GM19438 (cell line): Measurements from ENCODE around the gene HAUS6.
"Not testable (repeated sequence)": the region's sequence is repeated elsewhere in the genome, so short reads cannot be mapped to it uniquely, and the experiment has no call there.

Experiments
- ATAC-seq: cut with Tn5 transposase; IDR thresholded peaks from one replicate; pipeline ENCODE4 v1.9.1; 2021; ENCODE audit warnings: low read depth; ENCODE audit not compliant: unreplicated experiment

Gene HAUS6, protein sequence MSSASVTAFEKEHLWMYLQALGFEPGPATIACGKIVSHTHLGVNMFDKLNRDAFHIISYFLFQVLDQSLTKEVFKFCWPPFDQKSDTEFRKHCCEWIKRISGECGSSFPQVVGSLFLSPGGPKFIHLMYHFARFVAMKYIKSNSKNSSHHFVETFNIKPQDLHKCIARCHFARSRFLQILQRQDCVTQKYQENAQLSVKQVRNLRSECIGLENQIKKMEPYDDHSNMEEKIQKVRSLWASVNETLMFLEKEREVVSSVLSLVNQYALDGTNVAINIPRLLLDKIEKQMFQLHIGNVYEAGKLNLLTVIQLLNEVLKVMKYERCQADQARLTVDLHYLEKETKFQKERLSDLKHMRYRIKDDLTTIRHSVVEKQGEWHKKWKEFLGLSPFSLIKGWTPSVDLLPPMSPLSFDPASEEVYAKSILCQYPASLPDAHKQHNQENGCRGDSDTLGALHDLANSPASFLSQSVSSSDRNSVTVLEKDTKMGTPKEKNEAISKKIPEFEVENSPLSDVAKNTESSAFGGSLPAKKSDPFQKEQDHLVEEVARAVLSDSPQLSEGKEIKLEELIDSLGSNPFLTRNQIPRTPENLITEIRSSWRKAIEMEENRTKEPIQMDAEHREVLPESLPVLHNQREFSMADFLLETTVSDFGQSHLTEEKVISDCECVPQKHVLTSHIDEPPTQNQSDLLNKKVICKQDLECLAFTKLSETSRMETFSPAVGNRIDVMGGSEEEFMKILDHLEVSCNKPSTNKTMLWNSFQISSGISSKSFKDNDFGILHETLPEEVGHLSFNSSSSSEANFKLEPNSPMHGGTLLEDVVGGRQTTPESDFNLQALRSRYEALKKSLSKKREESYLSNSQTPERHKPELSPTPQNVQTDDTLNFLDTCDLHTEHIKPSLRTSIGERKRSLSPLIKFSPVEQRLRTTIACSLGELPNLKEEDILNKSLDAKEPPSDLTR

GRCh38 chr9:19102631-19103345 is at the start of gene HAUS6:
Gene HAUS6, minus strand, starts transcription at chr9:19102904. Its CDS starts 253 bp downstream, at chr9:19102651.
- peak; percentile 97 for ATAC-seq

DNA sequence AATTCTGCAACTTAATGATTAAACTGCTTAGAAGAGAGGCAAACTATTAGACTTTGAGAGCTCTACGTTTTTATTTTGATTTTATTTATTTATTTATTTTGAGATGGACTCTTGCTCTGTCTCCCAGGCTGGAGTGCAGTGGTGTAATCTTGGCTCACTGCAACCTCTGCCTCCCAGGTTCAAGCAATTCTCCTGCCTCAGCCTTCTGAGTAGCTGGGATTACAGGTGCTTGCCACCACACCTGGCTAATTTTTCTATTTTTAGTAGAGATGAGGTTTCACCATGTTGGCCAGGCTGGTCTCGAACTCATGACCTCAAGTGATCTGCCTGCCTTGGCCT is 49.4 kb upstream of the HAUS6 start:
- ATAC-seq: not testable (repeated sequence)

DNA sequence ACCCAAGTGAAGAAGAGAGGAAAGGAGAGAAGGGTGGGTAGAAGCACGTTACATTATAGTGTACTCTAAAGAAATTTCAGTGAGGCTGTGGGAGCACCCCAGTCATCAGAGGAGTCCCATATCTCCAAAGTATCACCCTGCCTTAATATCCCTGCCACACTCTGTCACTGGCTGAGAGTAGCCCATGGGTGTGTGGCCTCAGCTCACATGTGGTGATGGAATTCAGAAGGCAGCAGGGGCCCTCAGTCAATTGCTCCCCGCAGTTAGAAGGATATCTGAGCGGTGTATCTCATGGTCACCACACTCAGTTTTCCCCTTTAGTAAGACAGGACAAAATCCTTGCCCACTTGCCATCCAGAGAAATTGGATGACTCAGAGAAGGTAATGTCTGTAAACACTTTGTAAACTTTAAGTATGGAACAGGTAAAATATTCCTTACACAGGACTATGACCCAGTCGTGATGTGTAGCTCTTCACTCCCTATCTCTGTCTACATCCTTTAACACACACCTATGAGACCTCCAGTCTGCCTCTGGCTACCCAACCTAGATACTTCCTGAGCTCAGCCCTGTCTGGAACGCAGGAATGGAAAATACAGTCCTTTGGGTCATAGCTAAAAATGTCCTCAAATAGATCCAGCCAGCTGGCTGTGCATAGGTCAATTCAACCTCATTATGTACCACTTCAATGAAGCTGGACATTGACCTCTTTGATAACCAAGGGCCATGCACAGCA is 48.9 kb upstream of the HAUS6 start:
- no peak for ATAC-seq

GRCh38 chr9:19149230-19149629 is 46.5 kb upstream of the HAUS6 start:
- no peak for ATAC-seq

DNA sequence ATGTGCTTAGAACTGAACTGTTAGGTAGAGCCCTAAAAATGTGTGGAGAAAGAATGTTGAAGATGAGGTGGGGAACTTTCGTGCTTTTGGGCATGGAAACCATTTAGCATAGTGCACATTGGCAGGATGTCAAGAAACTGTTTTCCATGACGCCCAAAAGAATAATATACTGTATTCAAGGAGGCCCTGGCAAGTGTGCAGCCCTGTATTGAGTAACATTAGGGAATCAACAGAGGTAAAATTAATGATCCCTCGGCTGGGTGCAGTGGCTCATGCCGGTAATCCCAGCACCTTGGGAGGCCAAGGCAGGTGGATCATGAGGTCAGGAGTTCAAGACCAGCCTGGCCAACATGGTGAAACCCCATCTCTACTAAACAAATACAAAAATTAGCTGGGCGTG is 45.5 kb upstream of the HAUS6 start:
- ATAC-seq: no peak

- ATAC-seq: no peak
These were observed 43.8 kb upstream of the HAUS6 start for GRCh38 chr9:19146441-19147024.

GRCh38 chr9:19145881-19146280 is 43.2 kb upstream of the HAUS6 start:
- ATAC-seq: no peak

DNA sequence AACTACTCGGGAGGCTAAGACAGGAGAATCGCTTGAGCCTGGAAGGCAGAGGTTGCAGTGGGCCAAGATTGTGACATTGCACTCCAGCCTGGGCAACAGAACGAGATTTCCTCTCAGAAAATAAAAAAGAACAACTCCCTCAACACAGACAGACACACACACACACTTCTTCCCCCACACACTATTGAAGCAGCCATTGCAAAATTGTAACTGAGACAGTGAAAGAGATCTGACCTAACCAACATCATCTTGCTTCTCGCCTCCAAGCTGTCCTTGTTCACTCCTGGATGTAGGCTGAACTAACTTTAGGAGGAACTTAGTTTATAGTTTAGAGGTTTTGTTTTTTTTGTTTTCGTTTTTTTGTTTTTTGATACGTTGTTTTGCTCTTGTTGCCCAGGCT is 37.6 kb upstream of the HAUS6 start:
- ATAC-seq: no peak

- ATAC-seq: no peak
These were observed 35.4 kb upstream of the HAUS6 start for GRCh38 chr9:19138084-19138483.

- no peak for ATAC-seq
These were observed 34.6 kb upstream of the HAUS6 start for GRCh38 chr9:19137282-19137681.

- ATAC-seq: no peak
These were observed 33.4 kb upstream of the HAUS6 start for GRCh38 chr9:19136129-19136528.

DNA sequence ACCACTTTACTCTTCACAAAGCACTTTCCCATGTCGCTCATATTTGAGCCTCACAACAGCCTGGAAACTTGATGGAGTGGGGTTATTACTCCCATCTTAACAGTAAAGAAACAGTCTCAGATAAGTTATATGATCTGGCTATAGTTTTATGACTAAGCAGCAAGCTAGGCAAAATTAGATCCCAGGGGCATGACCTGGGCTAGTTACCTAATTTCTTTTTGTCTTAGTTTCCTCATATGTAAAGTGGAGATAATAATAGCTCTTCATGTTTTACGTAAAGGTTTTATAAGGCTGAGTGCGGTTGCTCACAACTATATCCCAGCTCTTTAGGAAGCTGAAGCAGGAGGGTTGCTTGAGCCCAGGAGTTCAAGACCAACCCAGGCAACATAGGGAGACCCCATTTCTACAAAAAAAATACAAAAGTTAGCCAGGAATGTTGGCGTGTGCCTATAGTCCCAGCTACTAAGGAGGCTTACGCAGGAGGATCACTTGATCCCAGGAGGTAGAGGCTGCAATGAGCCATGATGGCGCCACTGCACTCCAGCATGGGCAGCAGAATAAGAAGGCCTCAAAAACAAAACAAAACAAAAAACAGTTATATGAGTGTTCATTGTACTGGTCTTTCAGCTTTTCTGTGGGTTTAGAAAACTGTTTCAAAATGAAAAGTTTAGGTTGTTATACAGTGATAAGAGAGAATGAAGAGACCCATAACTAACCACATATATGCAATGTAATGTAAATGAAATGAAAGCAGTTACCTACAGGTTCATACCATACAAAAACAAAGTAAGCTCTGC is 31.0 kb upstream of the HAUS6 start:
- no peak for ATAC-seq

DNA sequence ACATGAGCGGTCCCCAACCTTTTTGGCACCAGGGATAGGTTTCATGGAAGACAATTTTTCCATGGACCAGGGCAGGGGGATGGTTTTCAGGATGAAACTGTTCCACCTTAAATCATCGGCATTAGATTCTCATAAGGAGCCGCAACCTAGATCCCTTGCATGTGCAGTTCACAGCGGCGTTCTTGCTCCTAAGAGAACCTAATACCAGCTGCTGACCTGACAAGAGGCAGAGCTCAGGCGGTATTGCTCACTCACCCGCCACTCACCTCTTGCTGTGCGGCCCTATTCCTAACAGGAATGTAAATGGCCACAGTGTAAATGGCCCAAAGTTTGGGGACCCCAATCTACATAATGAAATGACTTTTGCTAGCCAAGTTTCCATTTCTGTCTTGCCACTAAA is 27.7 kb upstream of the HAUS6 start:
- ATAC-seq: no peak

DNA sequence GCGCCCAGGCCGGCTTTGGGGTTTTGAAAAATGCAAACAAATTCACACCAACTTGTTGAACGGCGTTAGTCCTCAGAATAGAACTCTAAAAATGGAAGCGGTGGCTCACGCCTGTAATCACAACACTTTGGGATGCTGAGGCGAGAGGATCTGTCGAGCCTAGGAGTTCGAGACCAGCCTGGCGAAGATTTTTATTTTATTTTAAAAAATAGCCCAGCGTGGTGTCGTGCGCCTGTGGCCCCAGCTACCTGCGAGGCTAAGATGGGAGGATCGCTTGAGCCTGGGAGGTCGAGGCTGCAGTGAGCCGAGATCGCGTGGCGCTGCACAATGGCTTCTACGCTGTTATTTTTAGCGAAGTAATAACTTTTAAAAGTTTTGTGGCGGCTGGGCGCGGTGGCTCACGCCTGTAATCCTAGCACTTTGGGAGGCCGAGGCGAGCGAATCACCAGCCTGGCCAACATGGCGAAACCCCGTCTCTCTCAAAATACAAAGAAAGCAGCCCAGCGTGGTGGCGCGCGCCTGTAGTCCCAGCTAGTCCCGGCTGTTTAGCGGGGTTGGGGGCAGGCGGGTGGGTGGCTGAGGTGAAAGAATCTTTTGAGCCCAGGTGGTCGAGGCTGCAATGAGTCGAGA is 25.3 kb upstream of the HAUS6 start:
- peak; percentile 18 for ATAC-seq

DNA sequence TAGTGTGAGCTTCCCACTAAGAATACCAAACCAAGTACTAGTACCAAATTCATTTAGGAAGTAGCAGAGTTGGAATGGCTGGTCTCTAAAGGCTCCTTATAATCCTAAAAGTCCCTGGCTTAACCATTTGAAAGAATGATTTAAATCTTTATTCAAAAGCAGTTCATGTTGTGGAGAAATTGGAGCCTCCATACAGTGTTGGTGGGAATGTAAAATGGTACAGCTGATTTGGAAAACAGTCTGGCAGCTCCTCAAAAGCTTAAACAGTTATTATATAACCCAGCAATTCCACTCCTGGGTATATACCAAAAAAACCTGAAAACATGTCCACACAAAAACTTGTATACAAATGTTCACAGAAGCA is 21.7 kb upstream of the HAUS6 start:
- ATAC-seq: no peak

- ATAC-seq: no peak
These were observed 19.9 kb upstream of the HAUS6 start for GRCh38 chr9:19122490-19123042.

GRCh38 chr9:19120877-19121276 is 18.2 kb upstream of the HAUS6 start:
- ATAC-seq: no peak

DNA sequence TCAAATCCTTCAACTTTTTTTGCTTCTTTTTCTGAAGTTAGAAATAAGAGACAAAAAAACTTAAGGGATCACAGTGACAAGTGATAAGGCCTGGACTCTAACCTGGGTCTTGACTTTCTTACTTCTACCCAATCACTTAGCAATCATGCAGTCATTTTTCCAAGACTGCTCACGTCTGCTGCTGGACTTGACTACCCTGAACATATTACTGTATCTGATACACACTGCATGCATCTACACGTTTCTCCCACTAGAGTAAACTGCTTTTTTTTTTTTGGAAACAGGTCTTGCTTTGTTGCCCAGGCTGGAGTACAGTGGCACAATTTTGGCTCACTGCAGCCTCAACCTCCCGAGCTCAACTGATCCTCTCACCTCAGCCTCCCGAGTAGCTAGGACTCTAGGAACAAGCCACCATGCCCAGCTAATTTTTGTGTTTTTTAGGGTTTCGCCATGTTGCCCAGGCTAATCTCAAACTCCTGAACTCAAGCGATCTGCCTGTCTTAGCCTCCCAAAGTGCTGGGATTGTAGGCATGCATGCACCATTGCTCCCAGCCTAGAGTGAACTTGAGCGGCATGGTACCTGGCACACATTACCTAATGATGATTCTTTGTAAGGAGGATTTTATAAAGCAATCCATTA is 17.2 kb upstream of the HAUS6 start:
- ATAC-seq: no peak
